Esophagus mucosa (tissue), 1 donor: ENCODE results near the gene CSNK2A2. TPM values are rescaled to one million over a fixed set of nuclear protein-coding genes. Genes with fewer than 3 reads are reported as not detected.

Source experiments
- ATAC-seq: fragments of 200-7000 bp; cut with Tn5 transposase; one replicate; pipeline ENCODE4 v1.9.1; 2020
- total RNA-seq: library from RNA; stranded (reverse); gene quantifications from one replicate; pipeline ENCODE4 v1.2.4, GENCODE V29; 2023
- donor health status: DM: yes; HTN: yes; CAD: no.

CSNK2A2 gene
- total RNA-seq, 1 donor from 2014 or later, result 45.8 TPM

- ATAC-seq, result no peak
These were observed 1.0 kb upstream of the CSNK2A2 start for GRCh38 chr16:58198803-58199411.

- ATAC-seq, result no peak
These were observed 443 bp downstream of the CSNK2A2 start for GRCh38 chr16:58197314-58198012.

- peak; percentile 39 for ATAC-seq
These were observed 1.0 kb downstream of the CSNK2A2 start for GRCh38 chr16:58196898-58197313.

- ATAC-seq, result no peak
These were observed 2.1 kb downstream of the CSNK2A2 start for GRCh38 chr16:58195771-58196170.

- ATAC-seq, result no peak
These were observed 2.6 kb downstream of the CSNK2A2 start for GRCh38 chr16:58195344-58195743.

- ATAC-seq, result no peak
These were observed 3.1 kb downstream of the CSNK2A2 start for GRCh38 chr16:58194790-58195189.

GRCh38 chr16:58187665-58188421 lies 10.1 kb downstream of the CSNK2A2 start:
- no peak for ATAC-seq

GRCh38 chr16:58187092-58187491 lies 10.8 kb downstream of the CSNK2A2 start:
- ATAC-seq, result no peak

- ATAC-seq, result no peak
These were observed 11.5 kb downstream of the CSNK2A2 start for GRCh38 chr16:58186176-58186944.

- no peak for ATAC-seq
These were observed 20.6 kb downstream of the CSNK2A2 start for GRCh38 chr16:58177353-58177710.

- no peak for ATAC-seq
These were observed 21.1 kb downstream of the CSNK2A2 start for GRCh38 chr16:58176608-58177352.

GRCh38 chr16:58170223-58170622 lies 27.7 kb downstream of the CSNK2A2 start:
- no peak for ATAC-seq

GRCh38 chr16:58160855-58161254 lies 37.1 kb downstream of the CSNK2A2 start:
- ATAC-seq, result no peak

- ATAC-seq, result no peak
These were observed 39.2 kb downstream of the CSNK2A2 start for GRCh38 chr16:58158725-58159124.

GRCh38 chr16:58157951-58158540 lies 39.9 kb downstream of the CSNK2A2 start:
- no peak for ATAC-seq

GRCh38 chr16:58157239-58157638 lies 40.7 kb downstream of the CSNK2A2 start:
- ATAC-seq, result no peak

- no peak for ATAC-seq
These were observed 42.1 kb downstream of the CSNK2A2 start for GRCh38 chr16:58155839-58156238.

GRCh38 chr16:58154345-58154744 lies 43.6 kb downstream of the CSNK2A2 start:
- no peak for ATAC-seq

GRCh38 chr16:58152246-58152868 lies 45.5 kb downstream of the CSNK2A2 start:
- no peak for ATAC-seq

- ATAC-seq, result no peak
These were observed 49.4 kb downstream of the CSNK2A2 start for GRCh38 chr16:58148526-58148925.

GRCh38 chr16:58148099-58148498 lies 49.8 kb downstream of the CSNK2A2 start:
- ATAC-seq, result no peak
